Right ventricle myocardium inferior (tissue), 1 donor: ENCODE data around the gene ATP9B. TPM values are rescaled to one million over a fixed set of nuclear protein-coding genes. Genes with fewer than 3 reads are reported as not detected.
"Not testable (repeated sequence)": the region's sequence is repeated elsewhere in the genome, so short reads cannot be mapped to it uniquely, and the experiment has no call there.

Source experiments
- ATAC-seq: fragments of 200-7000 bp; cut with Tn5 transposase; one replicate; pipeline ENCODE4 v1.9.1; 2020; ENCODE audit warnings: mild to moderate bottlenecking, moderate library complexity
- DNase-seq: peaks from one replicate; pipeline ENCODE4 v3.0.0; 2021; ENCODE audit errors: missing footprints
- intact Hi-C: fragments of 100-400 bp; cut with DNase I; formaldehyde crosslinking; loops from one replicate; pipeline ENCODE4 v1.11.0; 2022
- total RNA-seq: library from RNA; stranded (reverse); fragmentation: NEBNext Ultra II Directional; extraction: Animal tissue kit (Norgen Biotek cat#: 25700); gene quantifications from one replicate; pipeline ENCODE4 v1.2.1, GENCODE V29; 2021
- donor health status: DM: no; HTN: yes; CAD: no; lungs with severe emphysema.

The ATP9B gene
- total RNA-seq, 1 donor from 2014 or later = 11.7 TPM

- ATAC-seq (no peak), DNase-seq (no peak)
- intact Hi-C loops = no loop called here
Measured at GRCh38 chr18:79299711-79300110, 230.5 kb downstream of the ATP9B start.

GRCh38 chr18:79300413-79300812 lies 231.2 kb downstream of the ATP9B start:
- ATAC-seq (no peak), DNase-seq (no peak)
- intact Hi-C loops = no loop called here

GRCh38 chr18:79302120-79302519 lies 232.9 kb downstream of the ATP9B start:
- no peak for ATAC-seq
- no peak for DNase-seq
- intact Hi-C loops = no loop called here

GRCh38 chr18:79305911-79306310 lies 236.7 kb downstream of the ATP9B start:
- DNase-seq (no peak), ATAC-seq (no peak)
- intact Hi-C loops = no loop called here

GRCh38 chr18:79309614-79310358 lies 240.6 kb downstream of the ATP9B start:
- ATAC-seq (no peak), DNase-seq (no peak)
- intact Hi-C loops = no loop called here

- no peak for ATAC-seq
- intact Hi-C loops = no loop called here
- DNase-seq = no peak
Measured at GRCh38 chr18:79314838-79315388, 245.7 kb downstream of the ATP9B start.

- DNase-seq (no peak), ATAC-seq (no peak)
- intact Hi-C loops = no loop called here
Measured at GRCh38 chr18:79315596-79315995, 246.4 kb downstream of the ATP9B start.

GRCh38 chr18:79317703-79318102 lies 248.5 kb downstream of the ATP9B start:
- no peak for ATAC-seq
- intact Hi-C loops = no loop called here
- DNase-seq = no peak

GRCh38 chr18:79318142-79318673 lies 249.0 kb downstream of the ATP9B start:
- no peak for ATAC-seq
- DNase-seq = no peak
- intact Hi-C loops = no loop called here

- intact Hi-C loops = no loop called here
- ATAC-seq (no peak), DNase-seq (no peak)
Measured at GRCh38 chr18:79320216-79320850, 251.1 kb downstream of the ATP9B start.

GRCh38 chr18:79321625-79322405 lies 252.6 kb downstream of the ATP9B start:
- intact Hi-C loops = no loop called here
- no peak for DNase-seq
- no peak for ATAC-seq

- intact Hi-C loops = no loop called here
- DNase-seq = no peak
- ATAC-seq = no peak
Measured at GRCh38 chr18:79322441-79322840, 253.2 kb downstream of the ATP9B start.

- intact Hi-C loops = no loop called here
Measured at GRCh38 chr18:79323471-79323870, 254.3 kb downstream of the ATP9B start.

GRCh38 chr18:79326413-79327198 lies 257.4 kb downstream of the ATP9B start:
- DNase-seq (no peak), ATAC-seq (no peak)
- intact Hi-C loops = no loop called here

More at GRCh38 chr18:79323471-79323870, 254.3 kb downstream of the ATP9B start:
- ATAC-seq (no peak), DNase-seq (no peak)

GRCh38 chr18:79327199-79327721 lies 258.1 kb downstream of the ATP9B start:
- DNase-seq (no peak), ATAC-seq (no peak)
- intact Hi-C loops = no loop called here

GRCh38 chr18:79327915-79328314 lies 258.7 kb downstream of the ATP9B start:
- ATAC-seq, DNase-seq, intact Hi-C loops: not testable (repeated sequence)

GRCh38 chr18:79328887-79329286 lies 259.7 kb downstream of the ATP9B start:
- ATAC-seq (no peak), DNase-seq (no peak)
- intact Hi-C loops = no loop called here

GRCh38 chr18:79329786-79330185 lies 260.6 kb downstream of the ATP9B start:
- DNase-seq (no peak), ATAC-seq (no peak)
- intact Hi-C loops = no loop called here
